ENCODE measurements around the gene LPP.

- no peak for TF ChIP-seq CTCF (conservative IDR thresholded peaks at IDR 0.05)
- TF ChIP-seq EZH2 (IDR thresholded peaks at IDR 0.05; ENCODE audit: low read depth): no peak
Observed at GRCh38 chr3:188322135-188322887, 168.4 kb downstream of the LPP start.

Measured in PC-9 (cell line).